ENCODE measurements around the gene MAPK8IP3.
"Not testable (repeated sequence)": the region's sequence is repeated elsewhere in the genome, so short reads cannot be mapped to it uniquely, and the experiment has no call there.

Gene MAPK8IP3

GRCh38 chr16:1799263-1799662 lies 93.3 kb downstream of the MAPK8IP3 start:
- H3K18ac ChIP-seq (ENCODE audit: low read length); H2BK12ac ChIP-seq (ENCODE audit: low read length); H4K91ac ChIP-seq (ENCODE audit: low read depth, low read length); H3K36me3 ChIP-seq (ENCODE audit: control insufficient read depth in 1 of 2, insufficient read depth in 2 of 2, low read length in 2 of 2); H3K27ac ChIP-seq (ENCODE audit: low read depth, low read length); H2AFZ ChIP-seq (ENCODE audit: insufficient read depth, low read length, poor library complexity); H4K8ac ChIP-seq (ENCODE audit: low read depth, low read length); H3K14ac ChIP-seq (ENCODE audit: low read length); H4K12ac ChIP-seq (ENCODE audit: low read depth, low read length); H3K27me3 ChIP-seq (ENCODE audit: insufficient read depth, low read length); H2BK120ac ChIP-seq (ENCODE audit: insufficient read depth, low read length, poor library complexity); H3K4me3 ChIP-seq (ENCODE audit: low read depth, low read length); H3K79me1 ChIP-seq (ENCODE audit: low read length); H3K23ac ChIP-seq (ENCODE audit: low read length); H3K9ac ChIP-seq (ENCODE audit: low read length); H2BK5ac ChIP-seq (ENCODE audit: low read depth, low read length, poor library complexity); H3K4me1 ChIP-seq (ENCODE audit: control insufficient read depth in 1 of 2, insufficient read depth in 2 of 2, low read length in 2 of 2); H2AK5ac ChIP-seq (ENCODE audit: low read length); H3K4ac ChIP-seq (ENCODE audit: low read depth, low read length); H3K4me2 ChIP-seq (ENCODE audit: low read length); DNase-seq; H3K79me2 ChIP-seq (ENCODE audit: control insufficient read depth, insufficient read depth, low read length, poor library complexity): not testable (repeated sequence)
- no CpG with 5 or more reads among the region's 5 CpGs for WGBS (ENCODE audit: extremely low coverage, insufficient coverage, insufficient read length)
- H3K9me3 ChIP-seq (ENCODE audit: insufficient read depth, low read depth, low read length) = peaks cover 11% of the 10 kb centered on the region

- Histone ChIP-seq H4K91ac (ENCODE audit: low read depth, low read length) (no peak overlapping the region), H3K36me3 (ENCODE audit: control insufficient read depth in 1 of 2, insufficient read depth in 2 of 2, low read length in 2 of 2) (peaks cover 0 to 5% of the 10 kb centered on the region in 2 experiments), H3K79me1 (ENCODE audit: low read length) (no peaks in the 10 kb centered on the region), H3K27ac (ENCODE audit: low read depth, low read length) (no peak overlapping the region), H3K4me3 (ENCODE audit: low read depth, low read length) (peak overlapping the region; percentile 44), H4K12ac (ENCODE audit: low read depth, low read length) (no peak overlapping the region), H2BK5ac (ENCODE audit: low read depth, low read length, poor library complexity) (no peak overlapping the region), H3K18ac (ENCODE audit: low read length) (no peak overlapping the region), H3K4me2 (ENCODE audit: low read length) (no peak overlapping the region), H2BK120ac (ENCODE audit: insufficient read depth, low read length, poor library complexity) (no peak overlapping the region), H4K8ac (ENCODE audit: low read depth, low read length) (no peak overlapping the region), H3K14ac (ENCODE audit: low read length) (no peak overlapping the region), H3K27me3 (ENCODE audit: insufficient read depth, low read length) (no peaks in the 10 kb centered on the region), H2AFZ (ENCODE audit: insufficient read depth, low read length, poor library complexity) (no peak overlapping the region), H3K23ac (ENCODE audit: low read length) (no peak overlapping the region), H3K4ac (ENCODE audit: low read depth, low read length) (no peak overlapping the region), H3K4me1 (ENCODE audit: control insufficient read depth in 1 of 2, insufficient read depth in 2 of 2, low read length in 2 of 2) (no peaks in the 10 kb centered on the region), H2BK12ac (ENCODE audit: low read length) (no peak overlapping the region), H3K79me2 (ENCODE audit: control insufficient read depth, insufficient read depth, low read length, poor library complexity) (no peaks in the 10 kb centered on the region), H2AK5ac (ENCODE audit: low read length) (no peak overlapping the region), H3K9me3 (ENCODE audit: insufficient read depth, low read depth, low read length) (peaks cover 11% of the 10 kb centered on the region), H3K9ac (ENCODE audit: low read length) (no peak overlapping the region)
- no peak for DNase-seq
- no CpG with 5 or more reads among the region's 10 CpGs for WGBS (ENCODE audit: extremely low coverage, insufficient coverage, insufficient read length)
These were observed 94.7 kb downstream of the MAPK8IP3 start for GRCh38 chr16:1800701-1801100.

GRCh38 chr16:1807626-1808025 lies 101.6 kb downstream of the MAPK8IP3 start:
- no peak overlapping the region for H3K4me3 ChIP-seq (ENCODE audit: low read depth, low read length)
- H2AK5ac ChIP-seq (ENCODE audit: low read length) = no peak overlapping the region
- H3K79me1 ChIP-seq (ENCODE audit: low read length) = no peaks in the 10 kb centered on the region
- H3K14ac ChIP-seq (ENCODE audit: low read length) = no peak overlapping the region
- H4K91ac ChIP-seq (ENCODE audit: low read depth, low read length) = no peak overlapping the region
- H3K36me3 ChIP-seq (ENCODE audit: control insufficient read depth in 1 of 2, insufficient read depth in 2 of 2, low read length in 2 of 2) = peaks cover 22 to 29% of the 10 kb centered on the region in 2 experiments
- H3K4me1 ChIP-seq (ENCODE audit: control insufficient read depth in 1 of 2, insufficient read depth in 2 of 2, low read length in 2 of 2) = no peaks in the 10 kb centered on the region
- WGBS (ENCODE audit: extremely low coverage, insufficient coverage, insufficient read length) = no CpG with 5 or more reads among the region's 10 CpGs
- H4K12ac ChIP-seq (ENCODE audit: low read depth, low read length) = no peak overlapping the region
- H3K4me2 ChIP-seq (ENCODE audit: low read length) = no peak overlapping the region
- H3K27me3 ChIP-seq (ENCODE audit: insufficient read depth, low read length) = no peaks in the 10 kb centered on the region
- no peak overlapping the region for H2BK120ac ChIP-seq (ENCODE audit: insufficient read depth, low read length, poor library complexity)
- no peak overlapping the region for H2BK5ac ChIP-seq (ENCODE audit: low read depth, low read length, poor library complexity)
- H4K8ac ChIP-seq (ENCODE audit: low read depth, low read length) = no peak overlapping the region
- peaks cover 4% of the 10 kb centered on the region for H3K9me3 ChIP-seq (ENCODE audit: insufficient read depth, low read depth, low read length)
- DNase-seq = no peak
- no peaks in the 10 kb centered on the region for H3K79me2 ChIP-seq (ENCODE audit: control insufficient read depth, insufficient read depth, low read length, poor library complexity)
- H3K9ac ChIP-seq (ENCODE audit: low read length) = no peak overlapping the region
- H2AFZ ChIP-seq (ENCODE audit: insufficient read depth, low read length, poor library complexity) = no peak overlapping the region
- no peak overlapping the region for H3K27ac ChIP-seq (ENCODE audit: low read depth, low read length)
- H3K18ac ChIP-seq (ENCODE audit: low read length) = no peak overlapping the region
- H3K23ac ChIP-seq (ENCODE audit: low read length) = no peak overlapping the region
- no peak overlapping the region for H2BK12ac ChIP-seq (ENCODE audit: low read length)
- H3K4ac ChIP-seq (ENCODE audit: low read depth, low read length) = no peak overlapping the region

- WGBS (ENCODE audit: extremely low coverage, insufficient coverage, insufficient read length) = no CpG with 5 or more reads among the region's 18 CpGs
- Histone ChIP-seq H3K9ac (ENCODE audit: low read length) (no peak overlapping the region), H3K79me2 (ENCODE audit: control insufficient read depth, insufficient read depth, low read length, poor library complexity) (no peaks in the 10 kb centered on the region), H2BK5ac (ENCODE audit: low read depth, low read length, poor library complexity) (no peak overlapping the region), H3K9me3 (ENCODE audit: insufficient read depth, low read depth, low read length) (peaks cover 4% of the 10 kb centered on the region), H3K18ac (ENCODE audit: low read length) (no peak overlapping the region), H3K23ac (ENCODE audit: low read length) (no peak overlapping the region), H2AFZ (ENCODE audit: insufficient read depth, low read length, poor library complexity) (no peak overlapping the region), H2BK120ac (ENCODE audit: insufficient read depth, low read length, poor library complexity) (no peak overlapping the region), H3K27me3 (ENCODE audit: insufficient read depth, low read length) (no peaks in the 10 kb centered on the region), H3K4ac (ENCODE audit: low read depth, low read length) (no peak overlapping the region), H3K4me1 (ENCODE audit: control insufficient read depth in 1 of 2, insufficient read depth in 2 of 2, low read length in 2 of 2) (no peaks in the 10 kb centered on the region), H4K8ac (ENCODE audit: low read depth, low read length) (no peak overlapping the region), H2BK12ac (ENCODE audit: low read length) (no peak overlapping the region), H2AK5ac (ENCODE audit: low read length) (no peak overlapping the region), H3K4me2 (ENCODE audit: low read length) (no peak overlapping the region), H3K36me3 (ENCODE audit: control insufficient read depth in 1 of 2, insufficient read depth in 2 of 2, low read length in 2 of 2) (peaks cover 22 to 29% of the 10 kb centered on the region in 2 experiments), H4K91ac (ENCODE audit: low read depth, low read length) (no peak overlapping the region), H3K27ac (ENCODE audit: low read depth, low read length) (no peak overlapping the region), H3K14ac (ENCODE audit: low read length) (no peak overlapping the region), H3K79me1 (ENCODE audit: low read length) (no peaks in the 10 kb centered on the region), H4K12ac (ENCODE audit: low read depth, low read length) (no peak overlapping the region), H3K4me3 (ENCODE audit: low read depth, low read length) (no peak overlapping the region)
- no peak for DNase-seq
These were observed 102.7 kb downstream of the MAPK8IP3 start for GRCh38 chr16:1808691-1809090.

Data from trophoblast cell (in vitro differentiated cells and primary cell).